ENCODE measurements around the gene NKD2. TPM values are rescaled to one million over a fixed set of nuclear protein-coding genes. Genes with fewer than 3 reads are reported as not detected.

NKD2 gene
- total RNA-seq, 1 donor from 2014 or later: 3.7 TPM

DNA sequence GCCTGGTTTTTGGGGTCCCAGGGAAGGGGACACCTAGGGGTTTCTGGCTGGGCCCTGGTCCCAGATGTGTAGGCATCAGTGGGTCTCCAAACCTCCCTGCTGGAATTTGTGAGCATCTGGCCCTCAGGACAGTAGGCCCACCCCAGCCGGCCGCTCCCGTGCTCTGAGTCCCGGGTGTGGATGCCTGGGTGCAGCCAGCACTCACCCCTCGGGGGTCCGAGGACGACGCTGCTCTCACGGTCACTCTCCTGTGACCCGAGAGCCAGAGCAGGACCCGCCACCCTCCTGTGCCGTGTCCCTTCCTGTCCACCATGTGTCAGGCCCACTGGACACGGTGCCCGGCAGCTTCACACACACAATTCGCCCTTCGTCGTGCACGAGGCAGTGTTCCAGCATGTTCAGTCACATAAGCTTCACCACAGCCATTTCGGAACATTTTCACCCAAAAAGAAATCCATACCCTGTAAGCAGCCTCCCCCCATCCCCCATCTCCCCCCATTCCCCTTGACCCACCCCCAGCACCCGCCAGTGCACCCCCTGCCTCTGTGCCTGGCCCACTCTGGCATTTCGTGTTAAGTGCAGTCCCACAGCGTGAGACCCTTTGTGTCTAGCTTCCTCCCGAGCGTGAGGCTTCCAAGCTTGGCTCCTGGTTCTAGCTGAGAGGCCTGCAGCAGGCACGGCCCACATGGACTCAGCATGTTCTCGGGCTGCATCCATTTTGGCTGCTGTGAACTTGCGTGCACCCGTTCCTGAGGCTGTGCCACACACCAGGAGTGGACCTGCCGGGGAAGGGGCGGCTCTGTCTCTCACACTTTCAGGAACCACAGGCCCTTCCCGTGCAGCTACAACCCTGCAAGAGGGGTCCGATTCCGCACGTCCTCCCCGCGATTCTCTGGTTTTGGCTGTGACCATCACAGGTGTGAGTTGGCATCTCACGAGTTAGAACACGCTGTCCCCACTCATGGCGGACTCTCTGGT lies 40.5 kb downstream of the NKD2 start:
- no peak overlapping the region for H3K4me3 ChIP-seq
- DNase-seq: peak; percentile 15
- peaks cover 32% of the 10 kb centered on the region for H3K36me3 ChIP-seq
- H3K4me1 ChIP-seq: peaks cover 40% of the 10 kb centered on the region
- H3K27me3 ChIP-seq (ENCODE audit: low read depth): no peaks in the 10 kb centered on the region
- intact Hi-C loops (cut with micrococcal nuclease): no loop called here
- no peaks in the 10 kb centered on the region for H3K9me3 ChIP-seq (replicated peaks)
- H3K27ac ChIP-seq (replicated peaks): no peak overlapping the region
- TF ChIP-seq, protein P1, sequence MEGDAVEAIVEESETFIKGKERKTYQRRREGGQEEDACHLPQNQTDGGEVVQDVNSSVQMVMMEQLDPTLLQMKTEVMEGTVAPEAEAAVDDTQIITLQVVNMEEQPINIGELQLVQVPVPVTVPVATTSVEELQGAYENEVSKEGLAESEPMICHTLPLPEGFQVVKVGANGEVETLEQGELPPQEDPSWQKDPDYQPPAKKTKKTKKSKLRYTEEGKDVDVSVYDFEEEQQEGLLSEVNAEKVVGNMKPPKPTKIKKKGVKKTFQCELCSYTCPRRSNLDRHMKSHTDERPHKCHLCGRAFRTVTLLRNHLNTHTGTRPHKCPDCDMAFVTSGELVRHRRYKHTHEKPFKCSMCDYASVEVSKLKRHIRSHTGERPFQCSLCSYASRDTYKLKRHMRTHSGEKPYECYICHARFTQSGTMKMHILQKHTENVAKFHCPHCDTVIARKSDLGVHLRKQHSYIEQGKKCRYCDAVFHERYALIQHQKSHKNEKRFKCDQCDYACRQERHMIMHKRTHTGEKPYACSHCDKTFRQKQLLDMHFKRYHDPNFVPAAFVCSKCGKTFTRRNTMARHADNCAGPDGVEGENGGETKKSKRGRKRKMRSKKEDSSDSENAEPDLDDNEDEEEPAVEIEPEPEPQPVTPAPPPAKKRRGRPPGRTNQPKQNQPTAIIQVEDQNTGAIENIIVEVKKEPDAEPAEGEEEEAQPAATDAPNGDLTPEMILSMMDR (IDR thresholded peaks at IDR 0.05; ENCODE audit: borderline replicate concordance): no peak

DNA sequence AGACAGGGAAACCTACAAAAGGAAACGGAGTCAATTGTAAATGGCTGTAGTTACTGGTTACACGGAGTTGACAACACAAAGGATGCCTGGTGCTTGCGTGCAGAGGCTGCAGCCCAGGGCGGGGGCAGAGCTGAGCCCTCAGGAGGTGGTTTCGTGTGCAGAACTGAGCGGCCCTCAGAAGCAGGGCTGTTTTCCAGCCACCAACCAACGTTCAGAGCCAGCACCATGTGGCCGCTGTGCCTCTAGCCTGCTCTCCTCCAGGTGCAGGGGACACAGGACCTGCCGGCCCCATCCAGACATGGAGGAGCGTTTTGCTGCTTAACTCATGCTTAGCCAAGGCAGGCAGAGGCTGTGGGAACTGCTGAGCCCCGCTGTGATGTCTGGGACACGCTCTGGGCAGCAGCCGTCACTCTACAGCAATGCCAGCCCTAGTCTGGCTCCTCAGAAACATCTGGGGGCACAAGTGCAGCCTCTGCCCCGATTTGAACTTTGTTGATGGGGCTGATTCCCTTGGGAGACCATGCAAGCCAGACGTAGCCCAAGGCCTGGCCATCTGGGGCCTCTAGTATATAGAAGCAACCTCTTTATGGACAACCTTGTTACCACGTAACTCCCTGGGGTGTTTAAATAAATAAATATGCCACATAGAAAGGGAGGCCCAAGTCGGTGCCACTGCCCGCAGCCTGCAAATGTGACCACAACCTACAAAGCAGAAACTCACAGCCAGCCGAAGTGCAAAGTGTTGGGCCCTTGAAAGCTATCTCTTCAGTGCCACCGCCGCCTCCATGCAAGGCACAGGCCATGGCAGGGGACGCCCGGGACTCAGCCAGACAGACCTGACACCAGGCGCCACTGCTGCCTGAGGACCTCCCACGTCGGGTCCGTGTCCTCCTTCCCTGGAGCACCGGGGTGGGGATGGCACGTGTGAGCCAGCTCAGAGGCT lies 42.1 kb downstream of the NKD2 start:
- Histone ChIP-seq H3K27me3 (ENCODE audit: low read depth) (no peaks in the 10 kb centered on the region), H3K4me3 (no peak overlapping the region), H3K27ac (replicated peaks) (peak overlapping the region; percentile 80), H3K4me1 (peaks cover 45% of the 10 kb centered on the region), H3K9me3 (replicated peaks) (no peaks in the 10 kb centered on the region), H3K36me3 (peaks cover 47% of the 10 kb centered on the region)
- TF ChIP-seq, protein P1 (IDR thresholded peaks at IDR 0.05; ENCODE audit: borderline replicate concordance): no peak
- peak; percentile 50 for DNase-seq
- intact Hi-C loops (cut with micrococcal nuclease): no loop called here

DNA sequence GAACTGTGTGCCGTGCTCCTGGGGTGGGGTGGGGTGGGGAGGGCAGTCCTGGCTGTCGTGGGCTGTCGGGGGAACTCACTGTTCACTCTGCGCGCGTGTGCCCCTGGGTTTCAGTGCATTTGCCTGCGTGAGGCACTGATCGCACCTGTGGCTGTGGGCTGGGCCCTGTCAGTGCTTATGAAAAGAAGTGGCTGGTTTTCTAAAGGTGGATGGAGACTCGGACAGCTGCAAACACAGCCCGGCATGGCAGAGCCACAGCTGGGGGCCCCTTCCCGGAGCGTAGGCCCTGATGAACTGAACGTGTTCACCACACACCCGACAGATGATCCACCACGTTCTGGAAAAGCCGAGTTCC lies 42.7 kb downstream of the NKD2 start:
- H3K9me3 ChIP-seq (replicated peaks): no peaks in the 10 kb centered on the region
- TF ChIP-seq, protein P1 (IDR thresholded peaks at IDR 0.05; ENCODE audit: borderline replicate concordance): no peak
- H3K36me3 ChIP-seq: peaks cover 53% of the 10 kb centered on the region
- DNase-seq: no peak
- intact Hi-C loops (cut with micrococcal nuclease): no loop called here
- no peak overlapping the region for H3K4me3 ChIP-seq
- peak overlapping the region; percentile 80 for H3K27ac ChIP-seq (replicated peaks)
- H3K27me3 ChIP-seq (ENCODE audit: low read depth): no peaks in the 10 kb centered on the region
- H3K4me1 ChIP-seq: peaks cover 45% of the 10 kb centered on the region

DNA sequence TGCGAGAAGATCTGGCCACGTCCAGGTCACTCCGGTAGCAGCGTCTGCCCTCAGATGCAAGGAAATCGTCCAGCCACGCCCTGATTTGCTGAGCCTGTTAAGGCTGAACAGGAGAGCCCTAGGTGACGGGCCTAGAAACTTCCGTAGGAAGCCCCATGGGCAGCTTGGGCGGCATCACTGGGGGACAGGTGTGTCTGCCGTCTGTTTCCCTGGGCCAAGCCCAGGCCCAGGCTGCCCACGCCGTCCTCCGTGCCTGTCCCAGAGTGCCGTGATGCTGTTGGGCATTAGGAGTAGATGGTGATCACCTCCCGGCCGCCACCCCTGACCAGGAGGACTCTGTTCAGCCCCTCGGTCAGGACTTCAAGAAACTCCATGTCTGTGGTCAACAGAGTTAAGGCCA lies 43.5 kb downstream of the NKD2 start:
- Histone ChIP-seq H3K36me3 (peaks cover 61% of the 10 kb centered on the region), H3K27me3 (ENCODE audit: low read depth) (no peaks in the 10 kb centered on the region), H3K4me3 (no peak overlapping the region), H3K4me1 (peaks cover 45% of the 10 kb centered on the region), H3K27ac (replicated peaks) (peak overlapping the region; percentile 80), H3K9me3 (replicated peaks) (no peaks in the 10 kb centered on the region)
- intact Hi-C loops (cut with micrococcal nuclease): no loop called here
- DNase-seq: peak; percentile 11
- TF ChIP-seq, protein P1 (IDR thresholded peaks at IDR 0.05; ENCODE audit: borderline replicate concordance): no peak

DNA sequence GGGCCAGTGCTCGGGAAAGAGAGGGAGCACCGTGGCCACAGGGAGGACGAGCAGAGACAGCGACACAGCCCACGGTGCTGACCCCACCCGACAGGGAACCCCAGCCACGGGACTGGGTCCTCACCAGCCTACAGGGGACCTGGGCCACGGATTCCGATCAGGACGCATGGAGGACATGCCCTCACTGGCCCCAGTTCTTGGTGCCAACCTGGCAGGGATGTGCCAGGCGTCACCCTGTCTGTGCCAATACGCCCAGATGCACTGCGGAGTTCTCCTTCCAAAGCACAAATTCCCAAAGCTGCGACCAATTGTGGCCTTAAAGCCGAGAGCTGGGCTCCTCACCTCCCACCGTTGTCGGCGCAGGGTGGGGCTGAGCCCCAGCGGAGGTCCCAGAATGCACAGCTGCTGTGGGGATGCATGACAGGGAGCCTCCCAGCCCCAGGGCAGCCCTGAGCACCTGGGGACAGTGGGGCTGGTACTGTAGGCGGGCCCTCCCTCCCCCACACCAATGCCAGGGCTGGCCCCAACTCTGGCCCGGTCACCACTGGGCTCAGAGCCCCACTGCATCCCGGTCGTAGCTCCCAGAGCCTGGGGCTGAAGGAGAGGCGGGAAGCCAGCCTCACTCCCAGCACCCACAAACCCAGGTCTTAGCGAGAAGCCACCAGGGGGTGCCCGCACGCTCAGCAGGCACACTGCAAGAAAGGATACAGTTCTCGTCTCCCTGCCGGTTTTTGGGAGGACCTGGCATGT lies 44.2 kb downstream of the NKD2 start:
- Histone ChIP-seq H3K4me3 (no peak overlapping the region), H3K36me3 (peaks cover 68% of the 10 kb centered on the region), H3K4me1 (peaks cover 45% of the 10 kb centered on the region), H3K27ac (replicated peaks) (peak overlapping the region; percentile 80), H3K9me3 (replicated peaks) (no peaks in the 10 kb centered on the region), H3K27me3 (ENCODE audit: low read depth) (no peaks in the 10 kb centered on the region)
- intact Hi-C loops (cut with micrococcal nuclease): no loop called here
- peak; percentile 56 for DNase-seq
- TF ChIP-seq, protein P1 (IDR thresholded peaks at IDR 0.05; ENCODE audit: borderline replicate concordance): peak; percentile 37

Measured in left ventricle myocardium inferior (tissue), 1 donor.